Activated naive CD4-positive, alpha-beta T cell treated with anti-CD3 and anti-CD28 coated beads, Interleukin-2, amount 50 U/mL, for 16 hours (primary cell): ENCODE results near the gene F2RL3.
A peak's percentile ranks its signal among the peaks of the same experiment; 100 is the strongest.

Source experiments
- DNase-seq: peaks from one replicate; pipeline ENCODE4 v3.0.0-alpha.2; 2020

The F2RL3 gene

GRCh38 chr19:16896146-16897028 is 7.6 kb downstream of the F2RL3 start:
- DNase-seq: no peak

GRCh38 chr19:16897029-16897855 is 8.4 kb downstream of the F2RL3 start:
- DNase-seq: peak; percentile 45

- DNase-seq: no peak
Observed at GRCh38 chr19:16897856-16898161, 9.0 kb downstream of the F2RL3 start.

GRCh38 chr19:16898361-16899015 is 9.7 kb downstream of the F2RL3 start:
- DNase-seq: no peak

DNA sequence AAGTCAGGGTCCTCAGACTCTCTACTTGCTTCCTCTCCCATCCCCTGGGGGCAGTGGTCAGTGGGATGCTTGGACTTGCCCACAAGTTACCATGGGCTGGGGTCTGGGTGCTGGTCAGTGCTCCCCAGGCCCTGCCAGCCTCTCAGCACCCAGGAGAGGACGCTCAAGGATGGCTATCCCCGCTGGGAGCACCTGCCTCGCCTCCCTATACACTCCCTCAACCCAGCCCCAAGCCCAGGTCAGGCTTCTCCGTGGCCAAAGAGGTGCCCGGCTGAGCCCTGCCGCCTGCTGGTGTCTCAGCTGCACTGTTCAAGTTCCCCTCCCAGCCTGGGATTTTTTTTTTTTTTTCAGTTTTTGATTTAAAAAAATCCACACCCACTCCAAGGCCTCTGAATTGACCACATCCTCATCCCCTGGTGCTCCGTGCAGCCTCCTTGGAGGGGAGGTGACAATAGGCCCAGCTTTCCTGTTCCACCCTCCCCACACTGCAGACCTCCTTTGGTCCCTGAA is 10.8 kb downstream of the F2RL3 start:
- no peak for DNase-seq

DNA sequence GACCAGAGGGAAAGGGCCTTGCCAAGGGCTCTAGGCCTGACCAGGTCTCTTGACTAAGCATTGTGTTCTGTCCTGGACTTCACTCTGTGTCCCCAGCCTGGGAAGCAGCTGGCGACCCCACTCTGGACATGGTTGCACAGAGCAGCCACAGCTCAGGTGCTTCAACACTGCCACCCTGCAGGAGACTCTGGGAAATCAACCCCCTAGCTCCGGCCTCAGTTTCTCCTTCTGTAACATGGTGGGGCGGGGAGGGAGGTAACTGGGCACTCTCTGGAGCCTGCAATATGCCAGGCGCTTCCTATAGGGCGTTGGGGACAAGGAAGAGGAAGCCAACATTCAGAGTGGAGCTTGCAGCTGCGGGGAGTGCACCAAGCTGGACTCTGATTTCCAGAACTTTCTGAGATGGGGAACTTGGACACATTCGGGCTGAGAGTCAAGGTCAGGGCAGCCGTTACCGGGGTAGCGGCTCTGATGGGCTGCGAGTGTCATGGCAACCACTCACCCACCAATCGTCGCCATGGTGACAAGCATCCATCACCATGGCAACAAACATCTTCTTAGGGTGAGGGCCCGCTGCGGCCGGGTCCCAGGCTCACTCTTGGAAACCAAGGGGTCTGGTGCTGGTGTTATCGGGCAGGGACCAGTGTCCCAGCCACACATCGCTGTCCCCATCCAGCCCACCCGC is 12.8 kb downstream of the F2RL3 start:
- no peak for DNase-seq

GRCh38 chr19:16902545-16902944 is 13.7 kb downstream of the F2RL3 start:
- no peak for DNase-seq

DNA sequence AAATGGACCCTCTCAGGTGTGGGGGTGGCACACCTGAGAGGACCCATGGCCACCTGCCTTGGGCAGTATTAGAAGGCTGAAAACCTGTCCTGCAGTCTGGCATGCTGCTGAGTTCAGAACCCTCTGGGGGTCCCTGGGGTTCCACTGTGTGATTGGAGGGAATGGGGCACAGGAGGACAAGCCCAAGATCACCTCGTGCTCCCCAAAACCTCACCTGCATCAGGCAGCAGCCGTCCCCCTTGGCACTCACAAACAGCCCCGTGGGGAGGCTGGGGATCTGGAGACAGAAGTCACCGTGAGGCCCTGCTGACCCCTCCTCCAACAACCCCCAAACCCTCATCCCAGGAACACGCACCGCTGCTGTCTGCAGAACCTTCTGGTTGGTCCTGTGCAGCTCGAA is 14.5 kb downstream of the F2RL3 start:
- no peak for DNase-seq

- no peak for DNase-seq
Observed at GRCh38 chr19:16904599-16904998, 15.8 kb downstream of the F2RL3 start.

- no peak for DNase-seq
Observed at GRCh38 chr19:16908759-16909158, 20.0 kb downstream of the F2RL3 start.

GRCh38 chr19:16911046-16911445 is 22.2 kb downstream of the F2RL3 start:
- DNase-seq: no peak

DNA sequence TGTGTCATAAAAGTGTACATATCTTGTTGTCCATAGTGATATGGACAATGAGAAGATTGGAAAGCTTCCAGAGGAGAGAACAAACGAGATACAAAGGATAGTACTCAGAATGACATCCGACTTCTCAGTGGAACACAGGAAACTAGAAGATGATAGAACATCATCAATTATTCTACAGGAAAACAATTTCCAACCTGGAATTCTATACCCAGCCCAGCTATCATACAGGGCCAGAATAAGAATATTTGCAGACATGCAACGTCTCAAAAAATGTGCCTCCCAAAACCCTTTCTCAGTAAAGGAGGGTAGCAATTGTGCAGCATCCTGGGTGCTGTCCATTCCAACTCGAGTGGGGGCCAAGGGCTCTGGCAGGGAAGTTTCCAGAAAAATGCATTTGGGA is 24.0 kb downstream of the F2RL3 start:
- DNase-seq: no peak

DNA sequence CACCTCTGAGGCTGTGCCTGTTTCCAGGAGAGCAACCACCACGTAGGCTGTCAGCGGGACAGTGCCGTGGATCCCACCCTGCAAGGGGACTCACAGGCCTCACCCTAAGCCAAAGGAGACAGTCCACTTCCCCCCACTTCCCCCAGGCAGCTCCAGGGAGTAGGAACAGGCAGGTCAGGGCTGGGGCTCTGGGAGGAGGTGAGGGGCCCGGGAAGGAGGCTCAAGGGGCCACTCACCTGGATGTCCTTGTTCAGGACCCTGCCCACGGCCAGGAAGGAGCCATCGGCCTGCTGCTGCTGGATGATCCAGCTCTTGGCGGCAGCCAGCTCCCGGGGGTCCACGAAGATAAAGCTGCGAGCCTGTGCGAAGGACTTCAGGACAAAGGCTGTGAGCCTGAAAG is 25.6 kb downstream of the F2RL3 start:
- no peak for DNase-seq

DNA sequence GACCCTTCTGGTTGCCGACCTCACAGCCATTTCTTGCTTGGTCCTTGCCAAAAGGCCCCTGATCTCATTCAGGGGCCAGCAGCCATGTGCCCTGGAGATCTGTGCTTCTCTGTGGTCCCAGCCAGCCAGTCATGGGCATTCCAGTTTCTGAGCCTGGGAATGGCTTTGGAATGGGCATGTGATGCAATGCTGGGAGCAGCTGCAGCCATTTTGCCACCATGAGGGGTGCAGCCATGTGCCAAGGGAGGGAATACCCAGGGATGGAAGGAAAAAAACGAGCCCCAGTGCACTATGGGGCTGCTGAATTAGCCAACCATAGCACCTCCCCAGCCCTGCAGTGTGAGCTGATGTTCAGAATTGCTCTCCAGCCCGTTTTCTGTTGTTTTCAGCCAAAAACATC is 26.3 kb downstream of the F2RL3 start:
- DNase-seq: no peak

DNA sequence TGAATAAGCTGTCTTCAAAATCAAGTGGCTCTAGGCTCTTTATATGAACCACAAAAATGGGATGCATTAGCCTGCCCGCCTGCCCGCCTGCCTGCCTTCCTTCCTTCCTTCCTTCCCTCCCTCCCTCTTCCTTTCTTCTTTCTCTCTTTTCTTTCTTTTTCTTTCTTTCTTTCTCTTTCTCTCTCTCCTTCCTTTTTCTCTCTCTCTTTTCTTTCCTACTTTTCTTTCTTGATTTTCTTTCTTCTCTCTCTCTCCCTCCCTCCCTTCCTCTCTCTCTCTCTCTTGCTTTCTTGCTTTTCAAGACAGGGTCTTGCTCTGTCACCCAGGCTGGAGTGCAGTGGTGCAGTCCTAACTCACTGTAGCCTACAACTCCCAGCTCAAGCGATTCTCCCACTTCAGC is 26.9 kb downstream of the F2RL3 start:
- no peak for DNase-seq

DNA sequence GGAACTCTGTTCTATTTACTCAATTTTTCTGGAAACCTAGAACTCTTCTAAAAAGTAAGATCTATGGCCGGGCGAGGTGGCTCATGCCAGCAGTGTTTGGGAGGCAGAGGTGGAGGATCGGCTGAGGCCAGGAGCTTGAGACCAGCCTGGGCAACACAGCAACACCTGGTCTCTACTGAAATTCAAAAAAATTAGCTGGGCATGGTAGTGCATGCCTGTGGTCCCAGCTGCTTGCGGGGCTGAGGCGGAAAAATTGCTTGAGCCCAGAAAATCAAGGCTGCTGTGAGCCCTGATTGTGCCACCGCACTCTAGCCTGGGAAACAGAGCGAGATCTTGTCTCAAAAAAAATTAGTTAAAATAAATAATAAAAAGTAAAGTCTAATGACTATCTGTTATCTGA is 28.6 kb downstream of the F2RL3 start:
- DNase-seq: no peak

- no peak for DNase-seq
Observed at GRCh38 chr19:16919496-16919895, 30.7 kb downstream of the F2RL3 start.

DNA sequence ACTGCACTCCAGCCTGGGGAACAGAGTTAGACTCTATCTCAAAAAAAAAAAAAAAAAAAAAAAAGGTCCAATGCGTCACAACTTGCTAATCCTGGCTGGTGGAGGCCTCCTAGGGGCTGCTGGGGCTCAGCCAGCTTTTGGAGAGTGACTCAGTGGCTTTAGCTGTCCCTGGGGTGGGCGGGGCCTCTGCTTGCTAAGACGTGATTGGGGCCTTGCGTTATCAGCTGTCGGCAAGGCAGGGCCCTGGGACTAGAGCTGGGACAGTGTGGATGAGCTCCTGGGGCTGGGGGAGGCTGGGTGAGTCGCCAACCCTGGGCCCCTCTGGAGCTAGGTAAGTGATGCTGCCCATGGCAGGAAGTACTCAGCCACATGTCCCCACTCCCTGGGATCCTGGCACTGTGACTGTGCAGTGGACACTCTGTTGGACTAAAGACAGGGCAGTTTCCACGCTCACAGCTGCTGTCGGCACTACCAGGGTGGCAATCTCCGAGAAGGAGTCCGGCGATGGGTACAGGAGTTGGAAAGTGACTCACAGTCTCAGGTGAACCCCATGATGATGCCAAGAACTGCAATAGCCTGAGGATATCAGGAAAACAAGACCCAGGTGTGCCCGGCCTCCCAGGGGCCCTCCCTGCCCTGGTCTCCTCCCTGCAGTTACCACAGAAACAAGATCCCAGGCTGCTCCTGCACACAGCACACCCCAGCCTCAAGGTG is 32.2 kb downstream of the F2RL3 start:
- DNase-seq: no peak

DNA sequence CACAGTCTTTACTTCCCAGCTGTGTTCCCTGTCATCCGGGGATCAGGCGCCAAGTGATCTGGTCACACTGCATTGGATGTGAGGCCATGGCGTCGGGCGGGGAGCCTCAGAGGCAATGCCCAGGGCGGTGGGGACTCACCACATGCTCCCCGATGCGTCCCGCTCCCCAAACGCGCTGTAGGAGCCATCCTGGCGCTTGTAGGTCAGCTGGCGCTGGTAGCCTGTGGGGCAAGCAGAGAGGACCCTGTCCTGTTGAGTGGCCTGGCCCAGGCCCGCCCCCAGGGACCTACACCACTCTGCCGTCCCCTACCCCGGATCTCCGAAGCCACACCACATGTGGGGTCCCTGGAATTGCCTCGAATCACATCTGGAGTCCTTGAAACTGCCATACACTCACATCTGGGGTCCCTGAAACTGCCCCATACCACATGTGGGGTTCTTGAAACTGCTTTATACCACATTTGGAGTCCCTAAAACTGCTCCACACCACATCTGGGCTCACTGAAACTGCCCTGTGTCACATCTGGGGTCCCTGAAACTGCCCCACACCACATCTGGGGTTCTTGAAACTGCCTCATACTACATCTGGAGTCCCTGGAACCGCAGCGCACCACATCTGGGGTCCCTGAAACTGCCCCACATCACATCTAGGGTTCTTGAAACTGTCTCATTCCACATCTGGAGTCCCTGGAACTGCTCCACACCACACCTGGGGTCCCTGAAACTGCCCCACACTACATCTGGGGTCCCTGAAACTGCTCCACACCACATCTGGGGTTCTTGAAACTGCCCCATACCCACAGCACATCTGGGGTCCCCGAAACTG is 33.2 kb downstream of the F2RL3 start:
- DNase-seq: no peak

DNA sequence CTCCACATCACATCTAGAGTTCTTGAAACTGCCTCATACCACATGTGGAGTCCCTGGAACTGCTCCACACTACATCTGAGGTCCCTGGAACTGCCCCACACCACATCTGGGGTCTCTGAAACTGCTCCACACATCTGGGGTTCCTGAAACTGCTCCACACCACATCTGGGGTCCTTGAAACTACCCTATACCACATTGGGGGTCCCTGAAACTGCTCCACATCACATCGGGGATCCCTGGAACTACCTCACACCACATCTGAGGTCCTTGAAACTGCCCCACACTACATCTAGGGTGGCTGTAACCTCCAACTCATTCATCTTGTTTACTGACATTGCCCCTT is 33.8 kb downstream of the F2RL3 start:
- no peak for DNase-seq

GRCh38 chr19:16922949-16923348 is 34.1 kb downstream of the F2RL3 start:
- DNase-seq: no peak

DNA sequence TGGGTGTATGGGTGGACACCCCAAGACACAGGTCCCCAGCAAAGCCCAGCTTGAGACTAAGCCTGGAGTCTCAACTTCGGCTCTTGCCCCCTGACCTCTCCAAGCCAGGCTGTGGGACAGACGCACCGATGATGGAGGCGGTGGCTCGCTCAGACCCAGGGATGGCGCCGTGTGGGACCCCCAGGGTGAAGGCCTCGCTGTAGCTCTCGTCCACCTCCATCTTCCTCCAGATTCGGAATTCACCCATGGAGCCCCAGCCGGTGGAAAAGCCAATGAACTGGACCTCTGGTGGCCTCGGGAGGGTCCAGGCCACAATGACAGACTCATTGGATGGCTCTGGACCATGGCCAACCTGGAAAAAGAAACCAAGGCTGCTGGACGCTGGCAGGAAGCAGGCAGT is 39.1 kb downstream of the F2RL3 start:
- no peak for DNase-seq
